GM12874 (cell line): ENCODE results near the gene BTF3L4.

ENCODE experiments used
- CTCF ChIP-seq: IDR thresholded peaks from 2 replicates; pipeline ENCODE4 v1.5.1; 2011; ENCODE audit warnings: low read depth, mild to moderate bottlenecking, control low read depth, low read length, moderate library complexity; ENCODE audit not compliant: insufficient read depth

BTF3L4 gene

GRCh38 chr1:52032124-52032784, 23.8 kb upstream of the BTF3L4 start:
- no peak for TF ChIP-seq CTCF

DNA sequence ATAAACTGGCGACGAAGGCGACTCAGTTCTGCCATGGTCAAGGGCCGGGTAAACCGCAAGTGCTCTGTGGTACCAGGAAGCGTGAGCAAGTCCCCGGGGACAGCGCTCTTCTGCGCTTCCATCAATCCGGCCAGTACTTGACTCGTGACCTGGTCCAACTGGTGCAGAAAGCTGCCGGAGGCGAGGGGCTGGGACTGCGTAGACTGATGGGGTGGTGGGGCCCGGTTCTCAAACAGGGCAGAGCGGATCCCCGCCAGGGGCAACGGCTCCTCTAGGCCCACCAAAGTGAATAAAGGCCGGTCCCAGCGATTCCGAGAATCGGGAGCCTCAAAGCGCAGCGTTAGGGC, 23.3 kb upstream of the BTF3L4 start:
- no peak for TF ChIP-seq CTCF

- no peak for TF ChIP-seq CTCF
Measured at GRCh38 chr1:52033190-52034049, 22.7 kb upstream of the BTF3L4 start, which contains the start of gene KTI12. TSS of gene KTI12 (minus strand) at chr1:52033810. CDS start at chr1:52033761, 49 bp downstream.

DNA sequence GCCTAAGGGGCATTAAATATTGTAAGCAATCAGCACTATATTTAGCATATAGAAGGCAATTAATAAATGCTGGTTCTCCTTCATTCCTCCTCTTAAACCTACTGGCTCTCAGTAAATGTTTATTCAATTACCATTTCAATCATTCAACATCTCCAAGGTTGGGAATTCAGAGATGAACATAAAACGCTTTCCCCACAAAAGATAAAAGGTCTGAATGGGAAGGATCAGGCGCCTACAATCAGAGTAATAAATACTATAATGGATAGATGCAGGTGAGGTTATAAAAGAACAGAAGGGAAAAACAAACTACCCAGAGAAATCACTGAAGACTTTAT, 22.1 kb upstream of the BTF3L4 start:
- TF ChIP-seq CTCF: no peak

DNA sequence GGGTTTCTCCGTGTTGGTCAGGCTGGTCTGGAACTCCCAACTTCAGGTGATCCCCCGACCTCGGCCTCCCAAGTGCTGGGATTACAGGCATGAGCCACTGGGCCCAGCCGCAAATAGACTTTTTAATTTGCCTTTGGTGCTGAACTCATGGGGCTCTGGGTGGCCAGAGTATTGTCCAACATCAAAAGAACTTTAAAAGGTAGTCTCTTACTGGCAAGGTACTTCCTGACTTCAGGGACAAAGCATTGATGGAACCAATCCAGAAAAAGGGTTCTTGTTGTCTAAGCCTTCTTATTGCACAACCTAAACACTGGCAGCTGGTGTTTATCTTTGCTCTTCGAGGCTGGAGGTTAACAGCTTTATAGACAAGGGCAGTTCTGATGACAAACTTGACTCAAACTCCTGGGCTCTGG, 18.7 kb upstream of the BTF3L4 start:
- TF ChIP-seq CTCF: no peak

DNA sequence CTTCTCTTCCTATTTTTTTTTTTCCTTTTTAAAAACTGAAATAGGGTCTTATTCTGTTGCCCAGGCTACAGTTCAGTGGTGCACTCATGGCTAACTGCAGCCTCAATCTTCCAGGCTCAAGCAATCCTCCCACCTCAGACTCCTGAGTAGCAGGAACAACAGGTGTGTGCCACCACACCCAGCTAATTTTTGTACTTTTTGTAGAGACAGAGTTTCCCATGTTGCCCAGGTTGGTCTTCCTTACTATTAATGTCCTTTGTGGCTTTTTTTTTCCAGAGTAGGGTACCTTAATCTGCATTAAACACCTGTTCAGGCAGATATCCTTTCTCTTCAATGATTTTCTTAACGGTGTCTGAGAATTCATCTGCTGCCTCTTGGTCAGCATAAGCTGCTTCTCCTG, 18.2 kb upstream of the BTF3L4 start:
- no peak for TF ChIP-seq CTCF

DNA sequence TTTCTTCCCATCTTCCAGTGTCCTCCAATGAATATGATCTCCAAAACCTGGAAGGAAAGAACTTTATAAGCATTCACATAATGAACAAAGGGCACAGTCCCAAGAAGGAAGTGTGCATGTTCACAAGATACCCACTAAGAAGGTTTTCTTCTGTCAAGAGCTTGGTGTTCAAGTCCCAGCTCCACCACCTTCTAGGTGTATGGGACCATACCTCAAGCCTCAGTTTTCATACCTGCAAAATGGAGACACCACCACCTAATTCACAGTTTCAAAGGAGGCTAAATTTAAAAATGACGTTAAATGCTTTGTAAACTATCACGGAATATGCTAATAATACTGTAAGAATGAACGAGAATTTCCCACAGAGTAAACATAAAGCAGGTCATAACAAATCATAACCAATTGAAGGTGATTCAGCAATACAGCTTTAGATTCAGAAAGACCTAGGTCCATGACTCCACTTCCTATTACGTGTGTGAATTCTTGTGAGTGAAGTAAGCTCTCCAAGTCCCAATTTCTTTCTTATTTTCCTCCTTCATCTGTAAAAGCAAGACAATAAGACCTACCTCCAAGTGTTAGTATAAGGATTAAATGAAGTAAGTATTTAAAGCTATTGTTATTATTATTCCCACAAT, 14.4 kb upstream of the BTF3L4 start:
- TF ChIP-seq CTCF: no peak
